H9 (cell line): ENCODE data around the gene SPIB. TPM values are rescaled to one million over a fixed set of nuclear protein-coding genes. Genes with fewer than 3 reads are reported as not detected.

Experiments used
- DNase-seq: peaks from one replicate; pipeline ENCODE4 v3.0.0-alpha.2; 2017
- H2AFZ ChIP-seq: one replicate; pipeline ENCODE4 v1.6.1; 2013; ENCODE audit warnings: mild to moderate bottlenecking, low read length, control low read depth, moderate library complexity
- H2AK5ac ChIP-seq: 2 replicates; pipeline ENCODE4 v1.6.1; 2013; ENCODE audit warnings: low read length, control low read depth, mixed read lengths; ENCODE audit not compliant: insufficient read length
- H2BK120ac ChIP-seq: one replicate; pipeline ENCODE4 v1.6.1; 2013; ENCODE audit warnings: low read depth, mild to moderate bottlenecking, low read length, control low read depth, inconsistent platforms; ENCODE audit not compliant: poor library complexity, severe bottlenecking
- H2BK12ac ChIP-seq: 2 replicates; pipeline ENCODE4 v1.6.1; 2013; ENCODE audit warnings: low read length, control low read depth, mixed read lengths, low read depth; ENCODE audit not compliant: insufficient read length
- H2BK15ac ChIP-seq: 2 replicates; pipeline ENCODE4 v1.6.1; 2013; ENCODE audit warnings: low read depth, low read length, control low read depth
- H2BK20ac ChIP-seq: one replicate; pipeline ENCODE4 v1.6.1; 2013; ENCODE audit warnings: low read depth, mild to moderate bottlenecking, low read length, control low read depth, inconsistent platforms; ENCODE audit not compliant: poor library complexity, severe bottlenecking
- H2BK5ac ChIP-seq: 2 replicates; pipeline ENCODE4 v1.6.1; 2013; ENCODE audit warnings: low read length, control low read depth, mixed read lengths; ENCODE audit not compliant: insufficient read length
- H3K14ac ChIP-seq: 2 replicates; pipeline ENCODE4 v1.6.1; 2013; ENCODE audit warnings: low read length, control low read depth; ENCODE audit not compliant: insufficient read depth
- H3K18ac ChIP-seq: 2 replicates; pipeline ENCODE4 v1.6.1; 2013; ENCODE audit warnings: low read depth, mild to moderate bottlenecking, mixed read lengths, low read length, control low read depth; ENCODE audit not compliant: insufficient read length
- H3K23ac ChIP-seq: 2 replicates; pipeline ENCODE4 v1.6.1; 2013; ENCODE audit warnings: low read length, control low read depth, mixed read lengths, low read depth; ENCODE audit not compliant: insufficient read length
- H3K23me2 ChIP-seq: 2 replicates; pipeline ENCODE4 v1.6.1; 2013; ENCODE audit warnings: low read depth, mild to moderate bottlenecking, mixed read lengths, low read length, control low read depth; ENCODE audit not compliant: insufficient read length, poor library complexity, severe bottlenecking
- H3K27ac ChIP-seq: 2 replicates; pipeline ENCODE4 v1.5.1; 2013; ENCODE audit warnings: low read length, control low read depth, mixed read lengths, low read depth; ENCODE audit not compliant: insufficient read length
- H3K27me3 ChIP-seq: 2 replicates; pipeline ENCODE4 v1.6.1; 2013; ENCODE audit warnings: low read length, control low read depth, inconsistent platforms; ENCODE audit not compliant: insufficient read depth
- H3K4ac ChIP-seq: 2 replicates; pipeline ENCODE4 v1.6.1; 2013; ENCODE audit warnings: low read depth, mild to moderate bottlenecking, control low read depth, inconsistent platforms, low read length, moderate library complexity
- H3K4me1 ChIP-seq: 2 replicates; pipeline ENCODE4 v1.6.1; 2013; ENCODE audit warnings: low read length, control low read depth, inconsistent platforms; ENCODE audit not compliant: insufficient read depth
- H3K4me2 ChIP-seq: 2 replicates; pipeline ENCODE4 v1.6.1; 2013; ENCODE audit warnings: low read length, control low read depth, mixed read lengths; ENCODE audit not compliant: insufficient read length, insufficient read depth
- H3K56ac ChIP-seq: 2 replicates; pipeline ENCODE4 v1.6.1; 2013; ENCODE audit warnings: low read depth, mild to moderate bottlenecking, mixed read lengths, low read length, control low read depth; ENCODE audit not compliant: insufficient read length
- H3K79me1 ChIP-seq: 2 replicates; pipeline ENCODE4 v1.6.1; 2013; ENCODE audit warnings: low read depth, mild to moderate bottlenecking, moderate library complexity, low read length, control low read depth, inconsistent platforms; ENCODE audit not compliant: insufficient read depth, poor library complexity, severe bottlenecking
- H3K79me2 ChIP-seq: 2 replicates; pipeline ENCODE4 v1.6.1; 2013; ENCODE audit warnings: low read length, control low read depth, inconsistent platforms; ENCODE audit not compliant: insufficient read depth
- H3K9ac ChIP-seq: 2 replicates; pipeline ENCODE4 v1.6.1; 2013; ENCODE audit warnings: low read length, control low read depth, mixed read lengths; ENCODE audit not compliant: insufficient read length; ENCODE audit errors: extremely low read depth
- H3K9me3 ChIP-seq: one replicate; pipeline ENCODE4 v1.6.1; 2013; ENCODE audit warnings: low read depth, low read length, inconsistent platforms; ENCODE audit not compliant: control insufficient read depth
- H3T11ph ChIP-seq: one replicate; pipeline ENCODE4 v1.6.1; 2013; ENCODE audit warnings: mild to moderate bottlenecking, low read length, control low read depth, inconsistent platforms
- H4K20me1 ChIP-seq: one replicate; pipeline ENCODE4 v1.6.1; 2013; ENCODE audit not compliant: control insufficient read depth, insufficient read length, insufficient read depth
- H4K5ac ChIP-seq: 2 replicates; pipeline ENCODE4 v1.6.1; 2013; ENCODE audit warnings: low read depth, mild to moderate bottlenecking, mixed read lengths, low read length, control low read depth; ENCODE audit not compliant: insufficient read length
- H4K8ac ChIP-seq: replicated peaks from 2 replicates; pipeline ENCODE4 v1.6.1; 2013; ENCODE audit warnings: low read length, control low read depth, mixed read lengths, low read depth; ENCODE audit not compliant: insufficient read length
- H4K91ac ChIP-seq: 2 replicates; pipeline ENCODE4 v1.6.1; 2013; ENCODE audit warnings: low read depth, mild to moderate bottlenecking, moderate library complexity, mixed read lengths, low read length, control low read depth; ENCODE audit not compliant: insufficient read length
- H3K27ac Mint-ChIP-seq, 3 experiments: 2 replicates in 2 of 3; 3 replicates in 1 of 3; pipeline ENCODE4 v1.8.0; 2020 to 2021; ENCODE audit warnings: mixed read lengths in 3 of 3, mild to moderate bottlenecking in 1 of 3, moderate library complexity in 1 of 3
- H3K27me3 Mint-ChIP-seq: 2 replicates; pipeline ENCODE4 v1.8.0; 2021; ENCODE audit warnings: low read depth, mild to moderate bottlenecking, moderate library complexity, mixed read lengths
- H3K36me3 Mint-ChIP-seq, 3 experiments: 2 replicates in 2 of 3; 3 replicates in 1 of 3; pipeline ENCODE4 v1.8.0; 2020 to 2021; ENCODE audit warnings: low read depth in 3 of 3, mixed read lengths in 3 of 3; ENCODE audit not compliant: insufficient read depth in 1 of 3
- H3K4me1 Mint-ChIP-seq, 2 experiments: 2 replicates each; pipeline ENCODE4 v1.8.0; 2020; ENCODE audit warnings: mixed read lengths in 2 of 2
- H3K4me3 Mint-ChIP-seq, 2 experiments: 2 replicates in 1 of 2; 3 replicates in 1 of 2; pipeline ENCODE4 v1.8.0; 2020 to 2021; ENCODE audit warnings: mild to moderate bottlenecking in 2 of 2, mixed read lengths in 2 of 2, moderate library complexity in 1 of 2
- H3K9me3 Mint-ChIP-seq, 2 experiments: 2 replicates in 1 of 2; 3 replicates in 1 of 2; pipeline ENCODE4 v1.8.0; 2020; ENCODE audit warnings: mild to moderate bottlenecking in 2 of 2, mixed read lengths in 2 of 2, moderate library complexity in 1 of 2
- CTCF ChIP-seq: fragments of 200-600 bp; sonication (generic); conservative IDR thresholded peaks from 3 replicates; pipeline ENCODE4 v1.8.0; 2021; ENCODE audit warnings: antibody characterized with exemption, mild to moderate bottlenecking
- WGBS: extraction: QIAGEN DNeasy Blood & Tissue Kit; methylation state at CpG from one replicate; pipeline ENCODE4 v1.1.7; 2013; ENCODE audit warnings: missing lambda C conversion rate, low lambda C conversion rate, mixed read lengths; ENCODE audit not compliant: insufficient read length; ENCODE audit errors: extremely low coverage; 5-methylcytosine and 5-hydroxymethylcytosine counted together
- total RNA-seq: library from RNA; stranded (reverse); gene quantifications from 2 replicates; pipeline ENCODE4 v1.2.1, GENCODE V29; 2021

The SPIB gene
- total RNA-seq, 1 experiment from 2014 or later = 33.3 TPM

GRCh38 chr19:50383001-50383851, 35.5 kb upstream of the SPIB start:
- peak overlapping the region; percentile 46 for H3K9ac ChIP-seq
- H2BK12ac ChIP-seq = no peak overlapping the region
- no peaks in the 10 kb centered on the region for H3K27me3 ChIP-seq
- no peaks in the 10 kb centered on the region; the same call in 1 of the 2 replicates for H3K27me3 Mint-ChIP-seq
- peaks cover 8% of the 10 kb centered on the region for H3K79me1 ChIP-seq
- H3K23me2 ChIP-seq = peaks cover 14% of the 10 kb centered on the region
- H4K20me1 ChIP-seq = no peaks in the 10 kb centered on the region
- no peak overlapping the region for H3K56ac ChIP-seq
- H3K18ac ChIP-seq = no peak overlapping the region
- peaks cover 12% of the 10 kb centered on the region; the same call in 1 of the 2 replicates for H3K79me2 ChIP-seq
- no peak overlapping the region for H2AK5ac ChIP-seq
- no CpG with 5 or more reads among the region's 21 CpGs for WGBS
- H3K4ac ChIP-seq = no peak overlapping the region
- H3K36me3 Mint-ChIP-seq = peaks cover 42 to 62% (median 57%) of the 10 kb centered on the region in 3 experiments
- H4K5ac ChIP-seq = no peak overlapping the region
- H3K9me3 ChIP-seq = no peaks in the 10 kb centered on the region
- H2AFZ ChIP-seq = no peak overlapping the region
- H3K4me2 ChIP-seq = peak overlapping the region; percentile 99
- H3K23ac ChIP-seq = no peak overlapping the region
- peak; percentile 49 for DNase-seq
- H4K91ac ChIP-seq = no peak overlapping the region
- no peak overlapping the region for H2BK5ac ChIP-seq
- no peaks in the 10 kb centered on the region for H3K4me1 ChIP-seq
- no peak overlapping the region for H2BK15ac ChIP-seq
- peaks cover 15 to 17% of the 10 kb centered on the region in 2 experiments for H3K4me1 Mint-ChIP-seq
- H4K8ac ChIP-seq = no peak overlapping the region
- TF ChIP-seq CTCF = no peak
- no peak overlapping the region for H2BK20ac ChIP-seq
- H3K14ac ChIP-seq = no peak overlapping the region
- H3K27ac ChIP-seq = no peak overlapping the region
- no peak overlapping the region for H3T11ph ChIP-seq
- H3K9me3 Mint-ChIP-seq = no peaks in the 10 kb centered on the region; a peak in 2 of 5 replicates
- H2BK120ac ChIP-seq = no peak overlapping the region
- H3K27ac Mint-ChIP-seq = peak overlapping the region; percentile 90 to 99 (median 91)
- peak overlapping the region; percentile 94 for H3K4me3 Mint-ChIP-seq
